Smooth muscle cell (in vitro differentiated cells): ENCODE measurements around the gene TACC2. TPM values are rescaled to one million over a fixed set of nuclear protein-coding genes. Genes with fewer than 3 reads are reported as not detected.

Experiments
- DNase-seq: peaks from one replicate; lab custom pipeline; 2025; ENCODE audit not compliant: unreplicated experiment; lab: John Stamatoyannopoulos, UW
- H2AFZ ChIP-seq: fragments of 200-600 bp; sonication (generic); 2 replicates; pipeline ENCODE4 v1.6.0; 2016; ENCODE audit warnings: antibody characterized with exemption, low read depth, mild to moderate bottlenecking
- H3F3A ChIP-seq: fragments of 200-600 bp; sonication (generic); 2 replicates; pipeline ENCODE4 v1.6.0; 2017; ENCODE audit warnings: antibody characterized with exemption, low read depth
- H3K27ac ChIP-seq: fragments of 200-600 bp; sonication (generic); 2 replicates; pipeline ENCODE4 v1.5.1; 2016; ENCODE audit warnings: low read depth, mild to moderate bottlenecking
- H3K27me3 ChIP-seq: fragments of 200-600 bp; sonication (generic); 2 replicates; pipeline ENCODE4 v1.6.1; 2016; ENCODE audit warnings: low read depth, mild to moderate bottlenecking
- H3K36me3 ChIP-seq: fragments of 200-600 bp; sonication (generic); 2 replicates; pipeline ENCODE4 v1.5.1; 2016; ENCODE audit warnings: low read depth
- H3K4me1 ChIP-seq: fragments of 200-600 bp; sonication (generic); 2 replicates; pipeline ENCODE4 v1.5.1; 2016; ENCODE audit warnings: low read depth
- H3K4me2 ChIP-seq: fragments of 200-600 bp; sonication (generic); 2 replicates; pipeline ENCODE4 v1.6.0; 2016; ENCODE audit warnings: mild to moderate bottlenecking
- H3K4me3 ChIP-seq: fragments of 200-600 bp; sonication (generic); 2 replicates; pipeline ENCODE4 v1.5.1; 2016; ENCODE audit warnings: mild to moderate bottlenecking
- H3K79me2 ChIP-seq: fragments of 200-600 bp; sonication (generic); 2 replicates; pipeline ENCODE4 v1.6.0; 2016; ENCODE audit warnings: low read depth, mild to moderate bottlenecking
- H3K9ac ChIP-seq: fragments of 200-600 bp; sonication (generic); 2 replicates; pipeline ENCODE4 v1.6.0; 2016; ENCODE audit warnings: low read depth
- H3K9me3 ChIP-seq: fragments of 200-600 bp; sonication (generic); replicated peaks from 2 replicates; pipeline ENCODE4 v1.5.1; 2016; ENCODE audit warnings: low read depth
- H4K20me1 ChIP-seq: fragments of 200-600 bp; sonication (generic); 2 replicates; pipeline ENCODE4 v1.6.0; 2016; ENCODE audit warnings: low read depth
- WGBS: methylation state at CpG from one replicate; pipeline ENCODE4 v1.1.7; 2016; ENCODE audit warnings: low lambda C conversion rate; 5-methylcytosine and 5-hydroxymethylcytosine counted together
- polyA plus RNA-seq: library from polyadenylated mRNA; unstranded; fragments of >200 nt; fragmentation: Nextera tagmentation; extraction: Ambion mirVana; gene quantifications from 2 replicates; pipeline ENCODE4 v1.2.1, GENCODE V29; 2016
- total RNA-seq: library from RNA; depleted of rRNA; stranded (reverse); fragments of >200 nt; gene quantifications from 2 replicates; pipeline ENCODE4 v1.2.3, GENCODE V29; 2014
- TF ChIP-seq, protein P1 (sequence below): fragments of 200-600 bp; sonication (generic); IDR thresholded peaks from 2 replicates; pipeline ENCODE4 v1.5.1; 2017; ENCODE audit warnings: borderline replicate concordance, mild to moderate bottlenecking, antibody characterized with exemption; ENCODE audit not compliant: insufficient read depth, poor library complexity, severe bottlenecking

The TACC2 gene
- total and polyA plus RNA-seq, 2 experiments from 2014 or later: 2.8 to 7.6 TPM

DNA sequence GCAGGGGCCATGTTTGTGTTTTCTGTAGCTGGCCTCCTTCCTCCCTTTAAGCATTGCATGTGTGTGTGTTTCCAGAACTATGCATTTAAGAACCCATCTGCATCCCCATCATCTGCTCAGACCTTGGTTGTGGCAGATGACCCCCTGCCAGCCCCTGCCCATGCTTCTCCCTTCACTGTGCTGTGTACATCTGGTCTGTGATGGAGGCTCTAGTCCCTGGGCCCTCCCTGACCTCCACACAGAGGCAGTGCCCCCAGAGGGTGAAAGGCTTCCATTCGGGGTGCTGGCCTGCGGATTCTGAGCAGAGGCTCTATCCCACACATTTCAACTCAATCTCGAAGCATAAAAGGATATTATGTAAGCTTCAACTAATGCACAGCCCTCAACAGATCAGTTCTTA lies 89.4 kb downstream of the TACC2 start:
- TF ChIP-seq, protein P1, sequence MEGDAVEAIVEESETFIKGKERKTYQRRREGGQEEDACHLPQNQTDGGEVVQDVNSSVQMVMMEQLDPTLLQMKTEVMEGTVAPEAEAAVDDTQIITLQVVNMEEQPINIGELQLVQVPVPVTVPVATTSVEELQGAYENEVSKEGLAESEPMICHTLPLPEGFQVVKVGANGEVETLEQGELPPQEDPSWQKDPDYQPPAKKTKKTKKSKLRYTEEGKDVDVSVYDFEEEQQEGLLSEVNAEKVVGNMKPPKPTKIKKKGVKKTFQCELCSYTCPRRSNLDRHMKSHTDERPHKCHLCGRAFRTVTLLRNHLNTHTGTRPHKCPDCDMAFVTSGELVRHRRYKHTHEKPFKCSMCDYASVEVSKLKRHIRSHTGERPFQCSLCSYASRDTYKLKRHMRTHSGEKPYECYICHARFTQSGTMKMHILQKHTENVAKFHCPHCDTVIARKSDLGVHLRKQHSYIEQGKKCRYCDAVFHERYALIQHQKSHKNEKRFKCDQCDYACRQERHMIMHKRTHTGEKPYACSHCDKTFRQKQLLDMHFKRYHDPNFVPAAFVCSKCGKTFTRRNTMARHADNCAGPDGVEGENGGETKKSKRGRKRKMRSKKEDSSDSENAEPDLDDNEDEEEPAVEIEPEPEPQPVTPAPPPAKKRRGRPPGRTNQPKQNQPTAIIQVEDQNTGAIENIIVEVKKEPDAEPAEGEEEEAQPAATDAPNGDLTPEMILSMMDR: no peak
- no peak overlapping the region for H3K27ac ChIP-seq
- no peak overlapping the region for H3K4me2 ChIP-seq
- DNase-seq: no peak
- 78% methylated on average over 3 of the region's 3 CpGs for WGBS
- H3K4me3 ChIP-seq: no peak overlapping the region
- no peak overlapping the region for H2AFZ ChIP-seq
- no peaks in the 10 kb centered on the region for H3F3A ChIP-seq
- no peaks in the 10 kb centered on the region for H3K36me3 ChIP-seq
- H3K9ac ChIP-seq: no peak overlapping the region
- H4K20me1 ChIP-seq: no peaks in the 10 kb centered on the region
- no peaks in the 10 kb centered on the region for H3K79me2 ChIP-seq
- H3K4me1 ChIP-seq: no peaks in the 10 kb centered on the region
- peaks cover 57% of the 10 kb centered on the region for H3K27me3 ChIP-seq
- no peaks in the 10 kb centered on the region for H3K9me3 ChIP-seq

DNA sequence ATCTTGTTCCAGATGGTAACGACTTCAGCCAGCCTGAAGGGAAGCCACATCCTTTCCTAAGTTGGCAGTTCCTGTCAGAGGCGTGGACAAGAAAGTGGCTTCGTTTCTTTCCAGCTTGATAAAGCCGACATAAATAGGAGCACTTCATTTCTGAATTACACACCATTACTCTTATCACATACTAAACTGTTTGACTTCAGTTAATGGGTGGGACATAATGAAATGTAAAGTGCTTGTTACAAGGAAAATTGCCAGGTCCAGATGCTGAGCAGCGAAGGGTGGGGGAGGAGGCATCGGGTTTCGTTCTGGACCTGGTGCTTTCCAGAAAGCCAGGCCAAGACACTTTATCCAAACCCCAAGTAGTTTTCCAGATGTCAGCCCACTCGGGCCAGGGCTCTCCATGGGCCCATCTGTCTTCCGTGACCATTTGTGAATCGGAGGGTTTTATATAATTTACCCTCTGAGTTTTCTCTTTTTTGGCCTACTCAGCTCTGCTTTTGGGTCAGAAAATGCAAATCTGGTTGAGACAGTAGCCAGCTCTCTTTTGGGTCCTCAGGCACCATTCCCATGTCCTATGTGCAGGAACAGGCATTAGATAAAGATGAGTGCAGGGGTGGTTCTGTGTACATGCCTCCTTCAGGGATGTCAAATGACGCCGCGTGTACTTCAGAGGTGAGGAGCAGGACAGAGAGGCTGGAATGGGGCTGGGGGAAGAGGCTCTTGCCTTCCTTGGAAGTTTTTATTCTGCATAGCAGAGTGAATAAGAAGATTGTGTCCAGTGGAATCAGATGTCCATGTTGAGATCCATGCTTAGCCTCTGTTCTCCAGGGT lies 90.2 kb downstream of the TACC2 start:
- H4K20me1 ChIP-seq: no peaks in the 10 kb centered on the region
- no peaks in the 10 kb centered on the region for H3K79me2 ChIP-seq
- H3K4me2 ChIP-seq: no peak overlapping the region
- no peaks in the 10 kb centered on the region for H3K36me3 ChIP-seq
- no peak overlapping the region for H3K9ac ChIP-seq
- H3F3A ChIP-seq: no peaks in the 10 kb centered on the region
- 75% methylated on average over 13 of the region's 13 CpGs for WGBS
- H3K27ac ChIP-seq: no peak overlapping the region
- H3K4me1 ChIP-seq: no peaks in the 10 kb centered on the region
- no peak overlapping the region for H2AFZ ChIP-seq
- no peak overlapping the region for H3K4me3 ChIP-seq
- TF ChIP-seq, protein P1: no peak
- H3K9me3 ChIP-seq: no peaks in the 10 kb centered on the region
- H3K27me3 ChIP-seq: peaks cover 61% of the 10 kb centered on the region
- no peak for DNase-seq

DNA sequence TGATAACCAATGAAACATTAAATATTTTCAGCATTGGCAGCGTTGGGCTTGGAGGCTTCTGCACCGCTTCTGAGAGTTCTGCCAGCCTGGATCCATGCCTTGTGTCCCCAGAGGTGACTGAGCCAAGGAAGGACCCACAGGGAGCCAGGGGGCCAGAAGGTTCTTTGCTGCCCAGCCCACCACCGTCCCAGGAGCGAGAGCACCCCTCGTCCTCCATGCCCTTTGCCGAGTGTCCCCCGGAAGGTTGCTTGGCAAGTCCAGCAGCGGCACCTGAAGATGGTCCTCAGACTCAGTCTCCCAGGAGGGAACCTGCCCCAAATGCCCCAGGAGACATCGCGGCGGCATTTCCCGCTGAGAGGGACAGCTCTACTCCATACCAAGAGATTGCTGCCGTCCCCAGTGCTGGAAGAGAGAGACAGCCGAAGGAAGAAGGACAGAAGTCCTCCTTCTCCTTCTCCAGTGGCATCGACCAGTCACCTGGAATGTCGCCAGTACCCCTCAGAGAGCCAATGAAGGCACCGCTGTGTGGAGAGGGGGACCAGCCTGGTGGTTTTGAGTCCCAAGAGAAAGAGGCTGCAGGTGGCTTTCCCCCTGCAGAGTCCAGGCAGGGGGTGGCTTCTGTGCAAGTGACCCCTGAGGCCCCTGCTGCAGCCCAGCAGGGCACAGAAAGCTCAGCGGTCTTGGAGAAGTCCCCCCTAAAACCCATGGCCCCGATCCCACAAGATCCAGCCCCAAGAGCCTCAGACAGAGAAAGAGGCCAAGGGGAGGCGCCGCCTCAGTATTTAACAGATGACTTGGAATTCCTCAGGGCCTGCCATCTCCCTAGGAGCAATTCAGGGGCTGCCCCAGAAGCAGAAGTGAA lies 93.9 kb downstream of the TACC2 start:
- Histone ChIP-seq H3K4me1 (no peaks in the 10 kb centered on the region), H3K4me3 (no peak overlapping the region), H2AFZ (no peak overlapping the region), H3K4me2 (no peak overlapping the region), H3K9me3 (no peaks in the 10 kb centered on the region), H3K79me2 (no peaks in the 10 kb centered on the region), H3K27ac (no peak overlapping the region), H4K20me1 (no peaks in the 10 kb centered on the region), H3K9ac (no peak overlapping the region), H3F3A (no peaks in the 10 kb centered on the region), H3K27me3 (peaks cover 77% of the 10 kb centered on the region), H3K36me3 (no peaks in the 10 kb centered on the region)
- no peak for DNase-seq
- TF ChIP-seq, protein P1: no peak
- WGBS: 95% methylated on average over 21 of the region's 21 CpGs
